Muscle of arm (tissue), 12 donors: ENCODE measurements around the gene SLC50A1. TPM values are rescaled to one million over a fixed set of nuclear protein-coding genes. Genes with fewer than 3 reads are reported as not detected.
"Not testable (repeated sequence)": the region's sequence is repeated elsewhere in the genome, so short reads cannot be mapped to it uniquely, and the experiment has no call there.

Experiments
- DNase-seq: peaks from one replicate; pipeline ENCODE4 v3.0.0-alpha.2; 2013
- polyA plus RNA-seq, 12 donors: library from polyadenylated mRNA; unstranded; fragments of 120-200 nt; gene quantifications; one replicate each; pipeline ENCODE4 v1.2.1, GENCODE V29; 2013; ENCODE audit not compliant: insufficient read length in 12 of 12

SLC50A1 gene
- polyA plus RNA-seq, 12 donors: 18.5 to 27.5 (median 23.4) TPM; not detected in 1

DNA sequence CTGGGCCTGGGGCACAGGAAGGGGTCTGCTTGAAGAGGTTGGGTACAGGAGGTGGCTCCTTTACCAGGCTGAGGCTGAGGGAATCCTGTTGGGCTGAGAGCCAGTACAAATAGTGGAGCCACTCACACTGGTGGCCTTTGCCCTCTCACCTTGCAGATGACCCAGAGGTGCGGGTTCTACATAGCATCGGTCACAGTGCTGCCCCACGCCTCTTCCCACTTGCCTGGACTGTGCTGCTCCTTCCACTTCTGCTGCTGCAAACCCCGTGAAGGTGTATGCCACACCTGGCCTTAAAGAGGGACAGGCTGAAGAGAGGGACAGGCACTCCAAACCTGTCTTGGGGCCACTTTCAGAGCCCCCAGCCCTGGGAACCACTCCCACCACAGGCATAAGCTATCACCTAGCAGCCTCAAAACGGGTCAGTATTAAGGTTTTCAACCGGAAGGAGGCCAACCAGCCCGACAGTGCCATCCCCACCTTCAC, 1.8 kb upstream of the SLC50A1 start:
- no peak for DNase-seq

DNA sequence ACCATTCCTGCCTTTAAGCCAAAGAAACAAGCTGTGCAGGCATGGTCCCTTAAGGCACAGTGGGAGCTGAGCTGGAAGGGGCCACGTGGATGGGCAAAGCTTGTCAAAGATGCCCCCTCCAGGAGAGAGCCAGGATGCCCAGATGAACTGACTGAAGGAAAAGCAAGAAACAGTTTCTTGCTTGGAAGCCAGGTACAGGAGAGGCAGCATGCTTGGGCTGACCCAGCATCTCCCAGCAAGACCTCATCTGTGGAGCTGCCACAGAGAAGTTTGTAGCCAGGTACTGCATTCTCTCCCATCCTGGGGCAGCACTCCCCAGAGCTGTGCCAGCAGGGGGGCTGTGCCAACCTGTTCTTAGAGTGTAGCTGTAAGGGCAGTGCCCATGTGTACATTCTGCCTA, 1.3 kb upstream of the SLC50A1 start:
- DNase-seq: no peak

DNA sequence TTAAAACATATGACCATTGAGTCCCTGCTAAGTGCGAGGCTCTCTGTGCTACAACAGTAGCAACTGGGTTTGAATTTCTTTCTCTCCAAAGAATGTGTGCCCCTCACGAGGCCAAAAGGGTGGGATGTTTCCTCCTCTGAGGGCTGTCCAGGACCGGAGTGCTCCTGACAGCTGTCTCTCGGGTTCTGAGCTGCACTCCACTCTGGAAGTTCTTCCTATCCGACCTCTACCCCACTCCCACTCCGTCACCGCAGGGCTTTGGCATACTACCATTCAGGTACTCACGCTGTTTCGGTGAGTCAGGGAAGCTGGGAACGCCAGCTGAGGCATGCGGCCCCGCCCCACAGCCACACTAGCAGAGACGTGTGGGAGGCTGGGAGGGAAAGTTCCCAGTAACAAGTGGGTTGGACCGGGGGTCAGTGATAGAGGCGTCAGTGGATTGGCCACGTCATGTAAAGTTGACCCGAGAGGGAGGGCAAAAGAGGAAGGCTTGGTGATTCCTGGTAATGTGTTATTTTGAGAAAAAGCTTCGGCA, 705 bp upstream of the SLC50A1 start:
- DNase-seq: peak; percentile 85

DNA sequence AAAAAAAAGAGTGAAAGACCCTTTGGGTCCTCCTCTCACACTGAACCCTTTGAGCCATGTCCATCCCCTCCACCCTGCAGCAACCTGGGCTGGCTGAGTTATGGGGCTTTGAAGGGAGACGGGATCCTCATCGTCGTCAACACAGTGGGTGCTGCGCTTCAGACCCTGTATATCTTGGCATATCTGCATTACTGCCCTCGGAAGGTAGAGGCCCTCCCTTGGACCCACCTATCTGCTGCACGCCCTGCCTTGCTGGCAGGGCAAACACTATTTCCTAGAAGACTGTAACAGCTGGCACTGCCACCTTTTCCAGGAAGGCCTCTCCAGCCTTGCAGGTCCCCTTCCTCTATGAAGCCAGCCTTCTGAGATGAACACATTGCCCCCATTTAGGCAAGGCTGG, 1.1 kb downstream of the SLC50A1 start:
- DNase-seq: no peak

GRCh38 chr1:155137154-155137949, 1.7 kb downstream of the SLC50A1 start:
- DNase-seq: no peak

- DNase-seq: peak; percentile 89
These were observed 4.4 kb downstream of the SLC50A1 start, which contains the start of gene DPM3 for GRCh38 chr1:155139895-155140629. Gene DPM3, minus strand, starts transcription at chr1:155140531. Its CDS starts 291 bp downstream, at chr1:155140240.

DNA sequence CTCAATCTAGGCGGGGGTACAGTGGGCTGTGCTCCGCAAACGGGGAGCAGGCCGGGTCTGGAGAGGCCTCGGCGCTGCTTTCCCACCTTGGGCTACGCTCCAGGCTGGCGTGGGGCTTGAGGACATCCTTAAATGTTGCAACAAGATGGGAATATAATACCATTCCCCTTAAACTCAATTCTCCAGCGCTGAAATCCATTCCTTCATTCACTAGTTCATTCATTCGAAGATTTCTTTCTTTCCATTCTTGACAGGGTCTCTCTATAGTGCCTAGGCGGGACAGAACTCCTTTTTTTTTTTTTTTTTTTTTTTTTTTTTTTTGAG, 4.9 kb downstream of the SLC50A1 start:
- DNase-seq: no peak

- no peak for DNase-seq
These were observed 6.1 kb downstream of the SLC50A1 start for GRCh38 chr1:155141749-155142148.

DNA sequence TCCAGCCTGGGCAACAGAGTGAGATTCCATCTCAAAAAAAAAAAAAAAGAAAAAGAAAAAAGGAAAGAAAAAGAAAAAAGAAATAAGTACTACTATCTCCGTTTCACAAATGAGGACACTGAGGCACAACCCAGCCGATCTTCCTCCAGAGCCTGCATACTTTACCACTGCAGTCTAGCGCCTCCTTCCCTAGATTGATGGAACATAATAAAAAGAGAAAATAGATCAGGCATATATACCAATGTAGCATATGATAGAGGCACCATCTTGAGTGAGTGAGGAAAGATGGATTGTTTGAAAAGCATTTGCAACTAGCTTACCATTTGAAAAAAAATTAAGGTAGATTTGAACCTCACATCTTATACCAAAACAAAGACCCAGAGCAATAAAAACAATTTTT, 9.8 kb downstream of the SLC50A1 start:
- DNase-seq: no peak

DNA sequence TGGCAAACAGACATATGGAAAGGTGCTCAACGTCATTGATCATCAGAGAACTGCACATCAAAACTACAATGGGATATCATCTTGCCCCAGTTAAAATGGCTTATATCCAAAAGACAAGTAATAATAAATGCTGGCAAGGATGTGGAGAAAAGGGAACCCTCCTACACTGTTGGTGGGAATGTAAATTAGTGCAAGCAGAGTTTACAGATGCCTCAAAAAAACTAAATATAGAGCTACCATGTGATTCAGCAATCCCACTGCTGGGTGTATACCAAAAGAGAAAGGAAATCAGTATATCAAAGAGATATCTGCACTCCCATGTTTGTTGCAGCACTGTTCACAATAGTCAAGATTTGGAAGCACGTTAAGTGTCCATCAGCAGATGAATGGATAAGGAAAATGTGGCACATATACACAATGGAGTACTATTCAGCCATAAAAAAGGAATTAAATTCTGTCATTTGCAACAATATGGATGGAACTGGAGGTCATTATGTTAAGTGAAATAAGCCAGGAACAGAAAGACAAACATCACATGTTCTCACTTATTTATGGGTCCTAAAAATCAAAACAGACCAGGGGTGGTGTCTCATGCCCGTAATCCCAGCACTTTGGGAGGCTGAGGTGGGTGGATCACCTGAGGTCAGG, 20.5 kb downstream of the SLC50A1 start:
- not testable (repeated sequence) for DNase-seq

DNA sequence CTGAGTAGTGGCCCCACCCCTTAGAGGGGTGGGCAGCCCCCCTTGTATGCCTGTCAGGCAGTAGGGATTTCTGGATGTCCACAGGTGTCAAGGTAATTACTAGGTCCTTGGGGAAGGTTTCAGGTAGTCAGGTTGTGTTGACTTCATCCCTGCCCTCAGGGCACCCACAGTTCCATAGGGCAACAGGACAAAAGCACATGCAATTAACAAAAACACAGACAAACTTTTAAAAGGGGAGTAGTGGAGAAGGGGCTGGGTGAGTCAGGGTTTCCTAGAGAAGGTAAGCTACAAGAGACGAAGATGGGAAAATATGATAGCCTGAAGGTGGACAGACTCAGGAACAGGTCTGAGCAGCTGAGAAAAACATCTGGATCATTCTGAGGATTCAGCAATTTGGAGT, 23.3 kb downstream of the SLC50A1 start:
- DNase-seq: no peak

DNA sequence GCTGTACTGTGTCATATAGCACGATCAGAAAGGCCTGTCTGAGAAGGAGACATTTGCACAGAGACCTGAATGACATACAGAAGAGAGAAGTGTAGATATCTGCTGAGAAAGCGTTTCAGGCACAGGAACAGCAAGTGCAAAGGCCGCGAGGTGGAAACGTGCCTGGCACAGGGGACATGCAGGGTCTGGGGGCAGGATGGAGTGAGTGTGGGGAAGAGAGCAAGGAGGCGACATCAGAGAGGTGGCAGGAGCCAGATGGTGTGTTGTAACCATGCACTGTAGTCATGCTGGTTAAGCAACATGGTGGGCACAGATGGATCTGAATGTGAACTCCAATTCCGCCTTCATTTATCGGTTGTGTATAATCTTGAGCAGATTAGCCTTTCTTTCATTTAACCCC, 24.5 kb downstream of the SLC50A1 start:
- no peak for DNase-seq

DNA sequence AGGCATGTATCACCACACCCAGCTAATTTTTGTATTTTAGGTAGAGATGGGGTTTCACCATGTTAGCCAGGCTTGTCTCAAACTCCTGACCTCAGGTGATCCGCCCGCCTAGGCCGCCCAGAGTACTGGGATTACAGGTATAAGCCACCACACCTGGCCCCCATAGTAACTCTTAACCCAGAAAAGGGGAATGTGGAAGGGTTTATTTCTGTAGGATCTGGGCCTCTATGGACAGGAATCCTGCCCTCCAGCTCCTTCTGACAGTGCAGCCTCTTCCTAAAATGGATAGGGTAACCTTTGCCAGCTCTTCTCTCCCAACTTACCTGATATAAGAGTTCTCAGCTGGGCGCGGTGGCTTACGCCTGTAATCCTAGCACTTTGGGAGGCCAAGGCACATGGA, 27.0 kb downstream of the SLC50A1 start:
- not testable (repeated sequence) for DNase-seq

GRCh38 chr1:155163785-155164184, 28.1 kb downstream of the SLC50A1 start:
- not testable (repeated sequence) for DNase-seq

- not testable (repeated sequence) for DNase-seq
These were observed 29.0 kb downstream of the SLC50A1 start for GRCh38 chr1:155164625-155165024.

- no peak for DNase-seq
These were observed 30.4 kb downstream of the SLC50A1 start for GRCh38 chr1:155166051-155166470.

DNA sequence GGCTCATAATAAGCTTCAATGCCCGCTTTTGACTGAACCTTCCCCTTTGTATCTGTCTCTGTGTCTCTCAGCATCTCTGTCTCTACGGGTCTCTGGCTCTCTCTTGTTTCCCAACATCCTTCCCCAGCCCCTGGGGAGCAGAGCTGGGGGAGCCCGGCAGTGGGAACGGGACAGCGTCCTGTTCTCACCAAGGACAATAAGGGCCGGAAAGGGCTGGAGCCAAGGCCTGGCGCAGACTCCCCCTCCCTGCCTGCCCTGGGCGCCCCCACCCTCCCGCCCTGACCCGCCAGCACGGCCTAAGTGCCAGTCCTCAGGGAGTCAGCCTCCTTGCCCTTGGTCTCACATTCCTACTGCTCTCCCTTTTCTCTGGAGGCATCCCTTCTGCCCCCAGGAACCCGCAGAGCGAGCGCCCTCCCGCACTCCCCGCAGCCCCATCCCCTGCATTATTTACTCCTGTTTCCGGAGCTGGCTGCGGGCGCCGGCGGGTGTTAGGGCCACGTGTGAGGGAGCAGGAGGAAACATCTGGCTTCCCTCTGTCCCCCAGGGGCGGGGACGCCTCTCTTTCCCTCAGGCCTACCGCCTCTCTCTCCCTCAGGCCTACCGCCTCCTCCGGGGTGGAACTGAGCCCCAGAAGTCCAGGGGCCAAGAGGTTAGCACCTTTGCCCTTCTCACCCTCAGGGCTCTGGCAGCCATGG, 31.0 kb downstream of the SLC50A1 start:
- peak; percentile 53 for DNase-seq

GRCh38 chr1:155167166-155168104, 31.8 kb downstream of the SLC50A1 start:
- DNase-seq: peak; percentile 83

DNA sequence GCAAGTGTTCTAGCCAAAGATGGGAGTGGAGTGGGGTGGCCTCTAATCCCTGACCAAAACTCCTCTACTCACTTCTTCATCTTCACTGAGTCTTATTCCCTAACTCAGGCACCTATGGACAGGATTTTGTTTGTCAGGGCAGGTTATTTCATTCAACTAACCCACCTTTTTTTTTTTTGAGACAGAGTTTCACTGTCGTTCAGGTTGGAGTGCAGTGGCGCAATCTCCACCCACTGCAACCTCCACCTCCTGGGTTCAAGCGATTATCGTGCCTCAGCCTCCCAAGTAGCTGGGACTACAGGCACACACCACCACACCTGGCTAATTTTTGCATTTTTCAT, 32.4 kb downstream of the SLC50A1 start:
- DNase-seq: not testable (repeated sequence)

DNA sequence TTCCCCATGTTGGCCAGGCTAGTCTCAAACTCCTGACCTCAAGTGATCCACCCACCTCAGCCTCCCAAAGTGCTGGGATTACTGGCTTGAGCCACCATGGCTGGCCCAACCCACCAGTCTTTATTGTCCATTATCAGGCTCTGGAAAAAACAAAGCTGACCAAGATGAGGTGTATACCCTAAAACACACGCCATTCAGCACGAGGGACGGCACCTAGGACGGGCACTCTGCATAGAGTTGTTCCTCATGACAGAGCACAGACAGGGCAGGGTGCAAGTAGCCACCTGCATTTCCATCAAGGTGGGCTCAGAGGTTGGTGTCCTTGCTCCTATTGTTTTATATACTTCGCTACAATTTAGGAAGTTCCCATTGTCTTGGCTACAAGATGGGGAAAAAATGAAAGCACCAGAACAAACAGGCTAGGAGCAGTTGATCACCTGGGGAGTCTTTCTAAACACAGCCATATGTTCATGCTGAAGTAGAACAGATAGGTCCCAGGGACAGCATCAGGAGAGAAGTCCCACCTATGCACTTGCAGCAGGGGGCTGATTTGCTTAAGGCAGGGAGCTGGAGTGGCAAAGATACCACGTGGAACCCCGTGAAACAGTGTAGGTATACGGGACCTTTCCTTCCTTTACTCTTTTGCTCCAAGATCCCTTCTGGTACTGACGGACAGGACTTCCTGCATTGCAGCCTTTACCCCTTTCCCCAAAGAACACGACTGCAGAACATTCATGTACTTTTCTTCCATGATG, 33.0 kb downstream of the SLC50A1 start:
- no peak for DNase-seq
